HG03025 (cell line): Measurements from ENCODE around the gene MSANTD4.
"Not testable (repeated sequence)": the region's sequence is repeated elsewhere in the genome, so short reads cannot be mapped to it uniquely, and the experiment has no call there.

Experiments
- ATAC-seq: cut with Tn5 transposase; IDR thresholded peaks from one replicate; pipeline ENCODE4 v1.9.1; 2021; ENCODE audit warnings: mild to moderate bottlenecking, moderate library complexity; ENCODE audit not compliant: unreplicated experiment, low FRiP score

The MSANTD4 gene

DNA sequence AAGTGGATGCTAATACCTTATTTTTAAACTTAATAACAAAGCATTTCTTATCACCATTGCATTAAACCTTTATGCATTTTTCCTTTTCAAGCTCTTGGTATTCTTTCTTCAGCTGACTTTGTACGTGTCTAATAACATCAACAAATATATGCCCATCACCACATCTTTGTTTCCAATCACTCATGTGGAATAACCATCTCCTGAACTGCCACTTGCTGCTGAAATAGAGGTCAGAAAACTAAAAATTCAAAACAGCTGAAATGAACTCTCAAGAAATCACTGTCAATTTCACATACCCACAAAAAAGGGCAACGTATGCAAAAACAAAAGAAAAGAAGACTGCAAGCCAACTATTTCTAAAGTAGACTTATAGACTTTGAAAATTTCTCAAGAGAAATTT is 7.4 kb downstream of the MSANTD4 start:
- no peak for ATAC-seq

DNA sequence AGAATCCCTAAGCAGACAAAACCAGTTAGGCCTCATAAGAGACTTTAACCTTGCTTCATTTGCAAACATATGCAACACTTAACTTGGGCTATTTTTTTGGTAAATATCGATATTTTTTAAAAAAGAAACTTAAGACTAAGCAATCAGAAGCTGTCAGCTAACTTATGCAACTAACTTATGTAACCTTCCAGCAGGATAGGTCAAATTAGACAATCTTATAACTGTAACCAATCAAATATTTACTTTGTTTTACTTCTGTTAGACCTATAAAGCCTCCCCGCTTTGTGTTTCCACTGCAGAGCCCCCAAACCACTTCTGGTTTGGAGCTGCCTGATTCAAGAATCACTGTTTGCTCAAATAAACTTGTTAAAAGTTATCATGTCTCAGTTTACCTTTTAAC is 8.0 kb downstream of the MSANTD4 start:
- ATAC-seq, result no peak

GRCh38 chr11:106012744-106013143 is 9.3 kb downstream of the MSANTD4 start:
- no peak for ATAC-seq

DNA sequence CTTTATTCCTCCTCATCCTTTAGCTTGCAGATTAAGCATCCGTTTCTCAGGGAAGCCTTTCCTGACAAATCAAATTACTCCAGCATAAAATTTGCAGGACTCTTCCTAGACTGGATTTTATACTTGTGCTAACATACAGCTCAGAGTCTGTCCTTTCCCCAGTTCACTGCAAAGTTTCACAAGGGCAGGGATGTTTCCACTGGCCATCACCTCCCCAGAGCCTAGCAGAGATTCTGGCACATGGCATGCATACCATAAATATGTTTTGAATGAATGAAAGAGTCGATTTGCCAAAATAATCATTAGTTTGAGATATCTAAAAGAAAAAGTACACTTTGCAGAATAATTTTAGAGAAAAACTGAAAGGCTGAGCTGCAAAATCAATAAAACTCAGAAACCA is 10.6 kb downstream of the MSANTD4 start:
- no peak for ATAC-seq

DNA sequence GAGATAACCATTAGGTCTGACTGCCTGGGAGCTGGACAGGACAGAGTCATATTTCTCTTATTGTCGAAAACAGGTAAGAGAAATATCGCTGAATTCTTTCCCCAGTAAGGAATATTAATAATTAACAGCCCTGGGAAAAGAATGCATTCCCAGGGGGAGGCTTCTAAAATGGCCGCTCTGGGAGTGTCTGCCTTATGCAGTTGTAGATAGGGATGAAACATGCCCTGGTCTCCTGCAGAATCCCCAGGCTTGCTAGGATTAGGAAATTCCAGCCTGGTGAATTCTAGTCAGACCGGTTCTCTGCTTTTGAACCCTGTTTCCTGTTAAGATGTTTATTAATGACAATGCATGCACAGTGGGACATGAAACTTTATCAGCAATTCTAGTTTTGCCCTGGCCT is 18.9 kb downstream of the MSANTD4 start:
- not testable (repeated sequence) for ATAC-seq

- ATAC-seq, result no peak
These were observed 20.6 kb downstream of the MSANTD4 start for GRCh38 chr11:106001304-106002012.

DNA sequence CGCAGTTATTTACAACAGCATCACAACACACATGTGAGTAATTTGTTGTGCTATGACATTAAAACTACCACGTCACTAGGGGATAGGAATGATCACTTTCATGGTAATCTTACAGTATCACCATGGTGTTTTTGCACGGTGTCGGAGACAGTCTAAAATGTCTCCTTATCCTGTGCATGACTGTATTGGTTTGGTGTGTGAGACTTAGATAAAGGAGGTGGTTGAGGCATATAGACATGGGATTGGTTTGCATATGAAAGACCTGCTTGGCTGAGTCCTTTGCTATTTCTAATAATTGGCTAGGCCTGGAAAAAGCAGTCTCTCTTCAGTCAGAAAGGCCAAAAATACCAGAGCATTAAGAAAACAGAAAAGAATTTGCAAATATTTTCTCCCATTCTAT is 30.2 kb downstream of the MSANTD4 start:
- no peak for ATAC-seq

DNA sequence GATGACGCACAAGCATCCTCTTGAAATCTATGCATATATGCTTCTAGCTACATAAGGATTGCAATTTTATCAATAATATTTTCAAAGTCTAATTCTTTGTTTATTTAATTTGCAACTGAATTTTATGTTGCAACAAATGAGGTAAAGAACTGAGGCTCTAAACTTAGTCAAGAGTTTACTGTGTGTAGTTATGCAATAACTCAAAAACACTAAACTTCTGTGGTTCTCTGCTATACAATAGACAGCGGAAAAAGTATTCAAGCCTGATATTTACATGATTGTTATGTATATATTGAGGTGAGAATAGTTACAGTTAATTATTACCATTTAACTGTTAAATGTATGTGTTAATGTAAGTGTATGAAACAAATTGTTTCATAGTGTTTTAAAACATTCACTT is 32.9 kb downstream of the MSANTD4 start:
- ATAC-seq, result no peak

DNA sequence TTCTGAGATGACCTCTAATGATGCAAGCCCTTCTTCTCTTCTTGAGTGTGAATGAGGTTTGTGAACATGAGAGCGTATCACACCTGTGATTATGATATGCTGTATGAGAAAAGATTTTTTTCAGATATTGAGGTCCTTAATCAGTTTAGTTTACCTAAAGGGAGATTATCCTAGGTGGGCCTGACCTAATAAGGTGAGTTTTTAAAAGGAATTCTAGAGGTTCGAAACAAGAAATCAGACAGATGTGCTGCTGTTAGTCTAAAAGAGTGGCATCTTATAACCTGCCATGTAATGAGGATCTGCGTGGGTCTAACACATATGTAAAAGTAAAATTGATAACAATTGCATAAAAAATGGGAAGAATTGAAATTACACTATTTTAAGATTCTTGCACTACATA is 33.8 kb downstream of the MSANTD4 start:
- no peak for ATAC-seq

GRCh38 chr11:105986554-105986953 is 35.5 kb downstream of the MSANTD4 start:
- ATAC-seq, result no peak

DNA sequence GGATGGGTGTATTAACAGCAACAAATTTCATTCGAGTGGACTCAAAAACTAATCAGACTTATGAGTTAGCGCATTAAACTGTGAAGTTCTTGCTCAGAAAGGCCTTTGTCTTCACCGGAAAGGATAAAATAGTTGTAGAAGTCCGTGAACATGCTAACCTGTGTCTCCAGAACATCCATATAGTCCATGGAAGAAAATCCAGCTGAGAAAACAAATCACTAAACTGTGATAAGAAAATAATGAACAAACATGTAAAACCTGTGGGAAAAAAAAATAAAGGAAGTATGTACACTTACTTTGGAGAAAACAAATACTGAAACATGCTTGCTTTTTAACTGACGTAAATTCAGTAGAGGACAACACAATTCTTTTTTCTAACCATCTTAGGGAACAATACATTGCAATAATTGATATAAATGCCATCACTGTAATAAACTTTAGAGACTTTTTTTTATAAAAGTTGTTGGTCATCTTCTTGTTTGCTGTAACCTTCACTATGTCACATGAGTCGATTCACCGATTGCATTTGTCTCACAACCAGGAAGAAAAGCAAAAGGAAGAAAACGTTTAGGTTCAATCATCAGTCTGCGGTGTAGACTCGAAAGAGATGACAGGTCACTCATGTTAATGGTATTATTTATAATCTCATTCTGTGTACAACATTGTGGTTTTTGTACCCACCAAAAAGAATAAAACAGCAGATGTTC is 41.9 kb downstream of the MSANTD4 start:
- no peak for ATAC-seq

DNA sequence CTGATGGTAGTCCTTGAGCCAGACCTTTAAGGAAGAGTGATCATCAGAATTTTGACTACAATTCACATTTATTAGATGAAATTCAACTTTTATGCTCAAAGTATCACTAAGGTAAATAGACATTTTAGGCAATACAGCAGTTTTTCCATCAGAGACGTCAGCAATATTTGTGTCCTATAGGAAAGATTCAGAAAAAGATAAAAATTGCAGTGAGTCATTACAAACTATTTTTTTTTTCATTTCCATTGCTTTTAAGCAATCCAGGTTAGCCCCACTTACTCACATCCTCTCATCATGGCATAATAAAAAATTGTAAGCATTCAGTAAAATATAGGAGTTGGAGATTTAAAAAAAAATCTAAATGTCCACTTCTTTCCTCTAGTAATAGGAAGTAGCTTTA is 46.9 kb downstream of the MSANTD4 start:
- no peak for ATAC-seq

DNA sequence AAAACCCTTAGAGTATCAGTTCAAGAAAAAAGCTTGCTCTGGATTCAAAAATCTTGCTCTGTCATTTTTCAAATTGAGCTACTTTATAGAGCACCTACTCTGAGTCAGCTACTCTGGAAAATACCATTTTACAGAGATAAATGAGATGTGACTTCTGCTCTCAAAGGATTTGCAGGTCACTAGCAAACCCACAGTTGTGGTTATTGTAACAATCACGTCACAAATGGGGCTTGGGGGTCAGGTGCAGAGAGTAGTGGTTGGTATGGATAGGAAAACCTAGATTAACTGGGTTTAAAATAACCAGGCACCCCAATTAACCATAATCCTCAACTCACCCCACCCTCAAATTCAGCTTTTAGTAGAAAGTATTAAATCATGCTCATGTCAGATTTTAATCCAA is 52.3 kb downstream of the MSANTD4 start:
- ATAC-seq, result no peak

DNA sequence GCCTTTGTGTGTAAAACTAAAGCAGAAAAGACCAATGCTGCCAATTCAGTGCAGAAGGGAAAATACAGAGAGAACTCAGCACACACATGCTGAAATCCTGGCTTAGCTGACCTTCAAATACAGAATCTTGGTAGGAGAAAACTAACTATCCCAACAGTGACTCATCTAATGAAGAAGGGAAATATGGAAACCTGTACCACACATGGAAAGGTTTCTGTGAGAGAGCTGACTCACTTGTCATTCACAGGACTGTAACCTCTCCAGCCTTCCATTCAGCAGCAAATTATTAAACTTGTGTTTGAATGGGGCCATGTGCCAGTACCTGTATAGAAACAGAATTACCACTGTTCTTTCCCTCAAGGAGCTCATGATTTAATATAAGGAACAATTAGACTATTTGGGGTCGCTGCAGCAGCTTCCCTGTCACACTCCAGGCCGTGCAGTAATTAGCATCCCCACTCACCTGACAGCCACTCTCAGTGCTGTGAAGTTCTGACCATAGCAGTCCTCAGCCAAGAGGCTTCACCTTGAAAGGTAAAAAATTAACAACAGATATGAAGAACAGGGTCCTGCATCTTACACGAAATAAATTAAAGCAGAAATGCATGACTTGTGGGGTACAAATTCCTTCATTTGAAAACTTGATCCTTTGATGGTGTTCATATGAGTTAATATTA is 53.9 kb downstream of the MSANTD4 start:
- no peak for ATAC-seq

DNA sequence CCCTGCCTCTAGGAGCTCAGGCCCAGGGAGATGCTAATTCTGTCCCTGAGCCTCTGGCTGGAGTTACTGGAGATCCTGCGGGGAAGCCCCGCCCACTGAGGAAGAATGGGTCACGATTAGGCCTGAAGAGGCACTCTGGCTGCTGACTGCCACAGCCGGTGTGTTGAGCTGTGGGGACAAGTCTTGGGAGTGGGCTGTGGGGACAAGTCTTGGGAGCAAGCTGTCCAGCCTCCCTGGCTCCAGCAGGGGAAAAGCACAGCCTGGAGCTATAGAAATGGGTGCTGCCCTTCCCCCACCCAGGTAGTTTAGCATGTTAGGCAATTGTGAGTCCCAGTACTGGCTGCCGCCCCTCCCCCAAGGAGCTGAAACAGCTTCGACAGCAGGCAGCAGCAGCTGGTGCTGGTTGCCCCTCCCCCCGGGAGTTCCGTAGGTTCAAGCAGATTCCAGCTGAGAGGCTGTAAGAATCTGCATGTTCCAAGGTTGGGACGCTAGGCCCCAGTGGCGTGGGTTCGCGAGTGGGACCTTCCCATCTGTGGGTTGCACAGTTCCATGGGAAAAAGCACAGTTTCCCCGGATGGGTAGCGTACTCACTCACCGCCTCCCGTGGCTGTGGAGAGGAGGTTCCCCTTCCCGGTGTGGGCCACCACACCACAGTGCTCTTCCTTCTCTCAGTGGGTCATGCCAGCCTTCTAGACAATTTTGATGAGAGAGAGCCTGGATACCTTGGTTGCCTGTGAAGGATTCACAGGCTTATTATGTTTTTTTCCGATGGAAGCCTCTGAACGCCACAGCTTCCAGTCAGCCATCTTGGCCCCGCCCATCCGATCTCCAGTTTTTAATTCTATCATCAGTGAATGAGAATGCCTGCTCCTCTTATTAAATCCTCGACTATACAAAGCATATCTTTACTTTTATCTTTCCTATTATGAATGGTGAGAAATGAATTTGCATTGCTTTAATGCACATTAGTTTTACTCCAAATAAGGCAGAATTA is 61.5 kb downstream of the MSANTD4 start:
- ATAC-seq, result no peak
